Activated CD4-positive, CD25-positive, alpha-beta regulatory T cell treated with anti-CD3 and anti-CD28 coated beads, Interleukin-2, amount 50 U/mL, for 24 hours (primary cell): ENCODE results near the gene ZFP64.
"Not testable (repeated sequence)": the region's sequence is repeated elsewhere in the genome, so short reads cannot be mapped to it uniquely, and the experiment has no call there.

ENCODE experiments used
- ATAC-seq, 2 donors: fragments of 150-1000 bp; cut with Tn5 transposase; one replicate each; pipeline ENCODE4 v1.10.0; 2021; ENCODE audit warnings: mild to moderate bottlenecking in 1 of 2, moderate library complexity in 1 of 2

ZFP64 gene

DNA sequence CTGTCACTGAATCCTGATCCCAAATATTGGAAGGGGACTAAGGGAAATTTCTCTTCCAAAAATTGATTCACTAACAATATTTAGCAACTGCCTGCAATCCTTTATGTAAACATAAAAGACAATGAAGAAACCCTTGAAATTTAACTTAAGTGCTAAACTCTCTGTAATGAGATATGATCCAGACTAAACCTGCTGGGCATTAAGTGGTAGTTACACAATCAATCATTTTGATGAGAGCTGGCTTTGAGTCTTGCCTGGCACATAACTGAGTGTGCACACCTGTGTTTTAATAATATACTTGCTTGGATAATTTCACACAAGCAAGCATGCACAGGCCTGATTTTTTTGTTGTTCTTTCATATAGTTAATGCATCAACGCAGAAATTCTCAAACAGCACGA, 9.8 kb upstream of the ZFP64 start:
- ATAC-seq, result no peak

DNA sequence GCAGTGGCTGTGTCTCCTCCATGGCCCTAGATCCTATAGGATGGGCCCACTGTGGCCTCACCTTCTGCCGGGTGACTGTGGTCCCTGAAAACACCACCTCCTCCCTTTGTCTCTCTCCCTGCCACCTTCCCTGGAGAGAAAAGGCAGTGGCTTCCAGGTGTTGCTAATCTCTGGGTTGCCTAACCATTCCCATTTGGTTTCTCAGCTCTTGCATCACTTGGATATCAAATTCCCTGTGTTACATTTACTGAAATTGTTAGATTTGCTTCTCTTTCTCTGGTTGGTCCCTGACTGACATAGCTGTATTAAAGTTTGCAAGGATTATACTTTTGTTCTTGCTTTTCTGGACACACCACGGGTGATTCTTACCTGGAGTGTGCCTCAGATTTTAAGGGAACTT, 9.3 kb upstream of the ZFP64 start:
- no peak for ATAC-seq

DNA sequence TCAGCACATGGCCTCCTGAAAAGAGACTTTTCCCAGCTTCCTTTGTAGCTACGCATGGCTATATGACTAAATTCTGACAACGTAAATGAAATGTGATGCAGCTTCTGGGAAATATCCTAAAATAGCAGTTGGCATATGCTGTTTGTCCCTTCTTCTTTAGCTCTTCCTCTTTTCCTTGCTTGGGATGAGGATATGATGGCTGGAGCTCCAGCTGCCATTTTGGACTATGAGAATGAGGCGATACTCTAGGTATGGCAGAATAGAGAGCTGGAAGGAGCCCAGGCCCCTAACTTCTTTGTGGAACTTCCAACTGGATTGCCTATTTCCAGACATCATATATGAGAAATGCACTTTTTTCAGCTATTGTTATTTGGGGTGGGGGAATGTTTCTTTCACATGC, 5.3 kb upstream of the ZFP64 start:
- no peak for ATAC-seq

DNA sequence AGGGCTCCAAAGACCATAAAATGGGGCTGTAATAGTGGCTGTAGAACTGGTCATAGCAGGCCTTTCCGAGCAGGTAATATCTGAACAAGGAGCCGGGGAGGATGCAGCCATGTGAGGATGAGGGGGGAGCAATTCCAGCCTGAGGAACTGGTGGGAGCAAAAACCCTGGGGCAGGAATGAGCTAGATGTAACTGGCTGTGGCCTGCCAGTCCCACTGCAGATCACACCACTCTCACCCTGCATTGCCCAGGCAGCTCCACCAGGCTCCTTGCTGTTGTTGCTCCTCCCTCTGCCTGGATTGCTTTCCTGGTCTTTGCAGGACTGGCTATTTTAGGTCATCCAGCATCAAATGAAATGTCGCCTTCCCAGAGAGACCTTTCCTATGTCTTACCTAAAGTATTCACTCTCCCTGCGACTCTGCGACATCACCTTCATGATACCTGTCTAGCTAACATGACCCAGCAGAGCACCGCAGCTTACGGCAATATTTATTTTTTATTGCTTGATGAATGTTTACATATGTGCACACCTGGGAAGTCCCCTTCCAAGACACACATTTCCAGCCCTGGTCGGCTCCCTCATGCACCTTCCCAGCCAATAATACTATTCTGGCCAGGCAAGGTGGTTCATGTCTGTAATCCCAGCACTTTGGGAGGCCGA, 2.4 kb upstream of the ZFP64 start:
- no peak for ATAC-seq

DNA sequence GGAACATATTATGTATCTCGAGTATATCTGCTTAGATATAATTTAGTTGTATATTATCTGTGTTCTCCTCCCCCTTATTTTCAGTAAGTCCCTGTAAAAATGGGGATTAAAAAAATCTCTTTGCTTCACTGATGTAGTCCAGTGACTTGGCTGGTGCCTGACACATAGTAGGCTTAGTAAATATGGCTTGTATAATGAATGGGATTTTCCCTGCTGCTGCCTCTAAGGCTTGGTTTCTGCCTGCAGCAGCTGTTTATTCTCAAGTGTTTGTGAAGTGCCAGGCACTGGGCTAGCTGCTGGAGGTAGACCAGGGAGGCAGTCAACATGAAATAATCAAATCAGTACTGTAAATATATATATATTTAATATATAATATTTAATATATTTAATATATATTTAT, 1.6 kb upstream of the ZFP64 start:
- no peak for ATAC-seq

DNA sequence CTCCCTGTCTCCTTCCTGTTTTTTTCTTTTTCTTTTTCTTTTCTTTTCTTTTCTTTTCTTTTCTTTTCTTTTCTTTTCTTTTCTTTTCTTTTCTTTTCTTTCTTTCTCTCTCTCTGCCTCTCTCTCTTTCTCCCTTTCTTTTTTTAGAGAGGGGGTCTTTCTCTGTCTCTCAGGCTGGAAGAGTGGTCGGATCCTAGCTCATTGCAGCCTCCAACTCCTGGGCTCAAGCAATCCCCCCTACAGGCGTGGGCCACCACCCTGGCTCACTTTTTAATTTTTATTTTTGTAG, 1.1 kb upstream of the ZFP64 start:
- not testable (repeated sequence) for ATAC-seq

DNA sequence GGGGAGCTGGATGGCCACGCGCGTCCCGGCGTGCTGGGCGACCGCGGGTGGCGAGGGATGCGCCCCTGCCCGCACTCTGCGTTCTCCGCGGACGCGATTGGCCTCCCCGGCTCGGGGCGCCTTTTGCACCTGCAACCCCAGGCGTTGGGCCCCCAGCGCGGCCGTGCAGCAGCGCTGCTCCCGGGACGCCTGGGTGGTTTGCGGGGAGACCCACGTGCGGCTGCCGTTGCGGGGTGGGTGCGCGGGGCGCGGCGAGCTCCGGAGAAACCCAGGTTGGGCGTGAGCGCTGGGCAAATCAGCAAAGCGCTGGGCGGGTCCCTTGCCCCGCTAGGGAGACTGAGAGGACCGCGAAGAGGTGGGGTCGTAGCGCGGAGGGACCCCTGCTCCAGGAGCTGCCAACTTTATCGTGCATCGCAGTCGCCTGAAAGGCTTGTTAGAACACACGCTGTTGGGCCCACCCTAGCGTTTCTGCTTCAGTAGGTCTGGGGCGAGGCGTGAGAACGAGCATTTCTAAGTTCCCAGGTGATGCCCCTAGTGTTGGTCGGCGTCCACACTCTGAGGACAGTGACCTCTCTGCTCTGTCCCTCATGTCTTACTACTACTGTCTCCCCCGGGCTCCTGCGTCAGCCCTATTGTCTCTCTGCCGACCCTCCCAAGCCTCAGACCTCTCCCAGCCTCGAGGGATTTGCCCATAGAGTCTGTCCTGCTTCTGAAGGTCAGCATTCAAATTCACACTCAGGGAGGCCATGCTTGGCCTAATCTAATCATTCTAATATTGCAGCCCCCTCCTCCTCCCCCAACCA, 538 bp upstream of the ZFP64 start:
- ATAC-seq, result peak; percentile 39 to 48

DNA sequence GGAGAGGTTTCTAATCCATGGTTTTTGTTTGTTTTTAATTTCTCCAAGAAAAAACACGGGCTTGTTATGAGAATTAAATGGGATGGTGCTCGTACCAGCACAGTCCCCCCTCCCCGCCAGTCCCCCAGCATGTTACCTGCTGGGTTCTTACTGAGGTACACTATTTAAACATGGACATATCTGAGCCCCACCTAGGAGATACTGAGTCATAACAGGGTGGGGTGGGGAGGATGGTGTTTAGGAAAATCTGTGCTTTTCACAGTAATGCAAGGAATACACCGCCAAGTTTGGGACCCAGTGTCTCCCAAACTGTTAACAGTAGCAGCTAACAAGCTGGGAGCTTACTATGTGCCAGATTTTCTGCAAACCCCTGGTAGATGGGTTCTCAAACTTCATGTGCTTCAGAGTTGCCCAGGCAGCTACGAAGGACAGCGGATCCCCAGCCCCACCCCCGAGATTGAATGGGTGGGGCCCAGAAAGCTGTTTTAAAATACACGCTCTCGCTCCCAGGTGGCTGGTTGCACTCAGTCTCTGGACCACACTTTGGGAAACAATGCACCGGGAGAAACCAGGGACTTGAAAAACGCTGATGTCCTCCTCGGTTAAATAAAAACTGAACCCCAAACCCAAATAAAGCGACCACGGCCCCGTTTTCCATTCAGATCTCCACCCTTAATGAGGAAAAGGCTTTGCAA, 995 bp downstream of the ZFP64 start:
- no peak for ATAC-seq

DNA sequence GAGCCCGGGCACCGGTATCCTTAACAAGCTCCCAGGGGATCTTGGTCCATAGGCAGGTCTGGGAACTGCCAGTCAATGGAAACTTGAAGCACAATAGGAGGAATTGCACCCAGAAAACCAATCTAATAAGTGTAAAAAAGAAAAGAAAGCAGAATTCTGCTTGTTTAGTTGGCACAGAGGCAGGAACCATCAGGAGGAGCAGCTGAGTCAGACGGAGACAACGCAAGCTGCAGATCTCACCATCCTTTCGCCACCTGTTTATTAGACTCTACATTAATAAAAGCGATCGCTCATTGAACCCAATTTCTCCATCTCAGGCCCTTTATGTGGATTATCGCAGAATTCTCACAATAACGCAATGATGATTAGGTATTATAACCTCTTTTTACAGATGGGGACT, 9.8 kb downstream of the ZFP64 start:
- ATAC-seq, result no peak

DNA sequence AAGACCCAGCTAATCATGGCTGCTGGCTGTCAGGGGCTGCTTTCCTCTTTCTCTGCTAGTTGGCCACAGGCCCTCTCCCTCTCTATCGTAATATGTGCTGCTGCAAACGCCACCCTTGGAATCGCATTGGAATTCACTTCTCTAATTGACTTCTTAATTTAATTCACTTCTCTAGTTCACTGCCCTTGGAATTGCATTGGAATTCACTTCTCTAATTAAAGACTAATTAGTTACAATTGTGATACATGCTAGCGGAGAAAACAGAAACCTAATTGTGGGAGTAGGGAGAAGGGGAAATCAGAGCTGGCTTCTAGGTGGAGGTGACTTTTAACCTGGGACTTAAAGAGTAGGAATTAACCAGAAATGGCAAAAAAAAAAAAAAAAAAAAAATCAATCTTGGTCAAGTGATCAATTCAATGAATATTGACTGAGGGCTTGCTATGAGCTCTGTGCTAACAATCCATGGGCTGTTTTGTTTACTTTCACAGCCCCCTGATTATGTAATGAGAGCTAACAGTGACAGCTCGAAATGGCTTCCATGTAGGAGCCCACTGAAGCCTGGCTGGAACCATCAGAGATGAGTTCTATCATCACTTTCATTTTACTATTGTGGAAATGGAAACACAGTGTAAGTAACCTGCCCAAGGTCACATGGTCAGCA, 11.3 kb downstream of the ZFP64 start:
- ATAC-seq, result no peak

DNA sequence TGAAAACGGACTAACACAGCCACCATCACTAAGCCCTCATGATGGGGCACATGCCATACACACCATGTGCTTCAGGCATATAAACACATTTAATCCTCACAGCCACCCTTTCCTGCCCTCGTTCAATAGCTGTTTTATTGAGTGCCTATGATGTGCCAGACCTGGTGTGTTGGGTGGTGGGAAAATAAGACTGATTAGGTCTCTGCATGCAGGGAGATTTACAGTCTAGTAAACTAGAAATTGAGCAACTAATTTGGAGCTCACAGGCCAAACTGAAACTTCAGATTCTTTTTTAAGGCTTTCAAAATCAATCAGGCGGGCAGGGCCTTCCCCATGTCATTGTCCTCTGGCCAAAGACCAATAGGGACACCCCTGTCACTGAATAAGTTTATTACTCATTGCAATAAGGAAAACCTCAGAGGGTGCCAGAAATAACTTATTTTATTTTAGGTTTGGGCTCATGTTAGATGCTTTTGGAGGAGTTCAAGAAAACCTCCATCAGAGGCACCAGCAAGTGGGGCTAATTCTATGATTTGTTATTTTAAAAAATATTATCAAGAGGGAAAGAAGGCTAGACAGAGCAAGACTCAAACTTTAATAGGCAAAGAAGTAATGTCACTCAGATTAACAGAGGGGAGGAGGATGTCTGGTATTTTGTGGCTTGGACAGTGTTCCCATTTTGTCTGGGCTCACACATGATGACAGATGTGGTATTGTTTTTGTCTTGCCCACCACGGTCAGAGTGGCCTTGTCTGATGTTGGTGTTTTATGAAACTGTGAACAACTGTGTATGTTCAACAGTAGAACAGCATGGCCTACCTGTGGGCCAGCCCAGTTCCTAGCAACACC, 12.0 kb downstream of the ZFP64 start:
- ATAC-seq, result peak; percentile 51 to 79

DNA sequence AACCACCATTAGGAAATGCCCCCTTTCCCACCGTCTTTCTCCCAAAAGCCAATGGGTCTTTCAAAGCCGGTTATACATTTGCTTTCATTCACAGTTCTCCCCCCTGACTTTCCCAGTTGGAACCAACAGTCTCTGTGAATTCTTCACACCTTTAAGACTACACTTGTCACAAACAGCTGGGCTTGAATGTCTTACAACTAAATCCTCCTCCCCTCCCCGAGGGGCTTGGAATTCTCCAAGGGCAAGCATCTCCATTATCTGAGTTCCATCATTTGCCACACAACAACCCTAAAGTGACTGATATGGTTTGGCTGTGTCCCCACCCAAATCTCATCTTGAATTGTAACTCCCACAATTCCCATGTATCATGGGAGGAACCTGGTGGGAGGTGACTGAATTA, 12.9 kb downstream of the ZFP64 start:
- ATAC-seq, result no peak

DNA sequence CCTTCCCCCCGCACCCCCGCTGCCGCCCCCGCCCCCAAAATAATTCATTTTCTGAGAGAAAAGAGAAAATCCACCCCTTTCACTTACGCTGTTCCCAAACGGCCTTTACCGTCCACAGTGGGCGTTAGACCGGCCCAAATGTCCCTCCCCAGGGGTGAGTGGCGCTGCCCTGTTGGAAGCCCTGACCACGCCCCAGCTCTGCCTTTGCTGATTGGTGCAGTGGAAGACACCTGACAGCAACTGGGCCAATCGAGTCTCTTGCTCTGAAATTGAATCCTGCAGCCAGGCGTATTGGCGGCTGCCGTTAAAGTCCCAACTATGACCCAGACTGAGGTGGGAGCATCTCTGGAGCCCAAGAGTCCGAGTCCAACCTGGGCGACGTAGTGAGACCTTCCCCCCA, 15.7 kb downstream of the ZFP64 start:
- no peak for ATAC-seq

DNA sequence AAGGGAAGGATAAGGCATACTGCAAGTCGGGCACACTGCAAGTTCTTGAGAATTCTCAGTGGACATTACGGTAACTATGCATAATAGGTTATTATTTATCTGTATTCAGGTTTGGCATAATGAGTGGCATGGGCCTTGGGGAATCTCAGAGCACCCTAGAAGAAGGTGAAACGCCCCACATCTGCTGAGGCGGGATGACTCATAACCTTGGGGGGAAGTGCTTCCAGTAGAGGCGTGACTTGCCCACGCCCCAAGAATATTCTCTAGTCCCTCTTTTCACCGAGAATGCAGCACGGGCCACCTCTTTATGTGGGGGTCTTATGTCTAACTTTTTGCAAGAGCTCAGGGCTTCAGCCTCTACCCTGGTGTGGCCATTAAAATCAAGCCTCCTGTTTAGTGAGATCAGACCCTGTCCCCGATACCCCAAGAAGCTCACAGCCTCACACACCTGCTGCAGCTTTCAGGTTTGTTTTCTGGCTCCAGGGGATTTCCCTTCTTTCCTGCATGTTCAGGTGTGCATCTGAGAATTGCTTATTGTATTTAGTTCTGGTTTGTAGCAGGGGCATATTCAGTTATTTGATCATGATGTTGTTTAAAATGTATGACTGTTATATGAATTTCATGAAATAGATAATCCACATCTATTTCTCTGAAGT, 19.1 kb downstream of the ZFP64 start:
- ATAC-seq, result no peak

DNA sequence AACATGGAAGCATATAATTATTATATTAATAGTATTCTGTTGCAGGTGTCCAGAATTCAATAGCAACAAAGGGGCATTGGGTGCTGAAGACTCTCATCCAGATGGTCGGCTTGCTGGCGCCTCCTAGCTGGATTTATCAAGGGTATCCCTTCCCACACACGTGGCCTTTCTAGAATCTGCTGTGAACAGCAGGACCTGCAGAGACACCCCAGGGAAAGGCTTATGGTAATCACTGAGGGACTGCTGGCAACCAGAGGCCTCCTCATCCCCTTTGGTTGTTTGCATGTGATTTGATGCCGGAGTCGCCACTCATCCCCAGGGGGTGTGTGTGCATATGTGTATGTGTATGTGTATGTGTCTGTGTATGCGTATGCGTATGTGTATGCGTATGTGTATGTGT, 20.6 kb downstream of the ZFP64 start:
- ATAC-seq, result no peak

DNA sequence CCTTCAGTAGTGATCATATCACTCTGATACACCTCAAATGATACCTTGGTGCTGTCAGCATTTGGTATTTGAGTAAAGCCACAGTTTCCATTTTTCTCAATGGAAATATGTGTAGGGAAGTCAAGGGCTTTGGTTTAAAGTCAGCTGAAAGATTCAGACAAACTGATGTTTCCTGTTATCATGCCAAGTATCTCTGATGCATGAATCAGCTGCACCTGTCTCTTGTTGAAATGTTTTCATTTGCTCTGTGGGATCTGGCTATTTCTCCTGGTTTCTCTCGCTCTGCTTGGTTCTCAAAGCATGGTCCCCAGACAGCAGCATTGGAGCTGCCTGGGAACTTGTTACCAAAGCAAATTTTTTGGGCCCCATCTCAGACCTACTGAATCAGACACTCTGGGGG, 23.5 kb downstream of the ZFP64 start:
- no peak for ATAC-seq

DNA sequence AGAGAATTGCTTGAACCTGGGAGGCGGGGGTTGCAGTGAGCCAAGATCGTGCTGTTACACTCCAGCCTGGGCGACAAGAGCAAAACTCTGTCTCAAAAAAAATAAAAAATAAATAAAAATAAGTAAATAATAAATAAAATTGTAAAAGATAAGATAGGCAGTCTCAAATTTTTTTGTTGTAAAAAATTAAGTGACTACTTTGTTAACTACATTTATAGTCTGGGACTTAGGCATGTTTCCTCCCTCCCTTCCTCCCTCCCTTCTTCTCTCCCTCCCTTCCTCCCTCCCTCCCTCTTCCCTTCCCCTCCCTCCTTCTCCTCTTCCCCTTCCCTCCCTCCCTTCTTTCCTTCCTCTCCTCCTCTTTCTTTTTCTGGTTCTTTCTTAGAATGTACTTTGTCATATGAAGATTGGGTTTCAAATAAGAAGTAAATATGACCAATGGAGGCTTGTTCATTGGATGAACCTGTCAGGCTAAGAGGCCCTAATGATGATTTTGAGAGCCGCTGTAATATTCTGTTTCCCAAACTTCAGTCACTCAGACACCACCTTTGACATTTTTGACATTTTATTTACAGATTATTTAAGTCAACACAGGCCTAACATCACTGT, 24.2 kb downstream of the ZFP64 start:
- ATAC-seq, result no peak

DNA sequence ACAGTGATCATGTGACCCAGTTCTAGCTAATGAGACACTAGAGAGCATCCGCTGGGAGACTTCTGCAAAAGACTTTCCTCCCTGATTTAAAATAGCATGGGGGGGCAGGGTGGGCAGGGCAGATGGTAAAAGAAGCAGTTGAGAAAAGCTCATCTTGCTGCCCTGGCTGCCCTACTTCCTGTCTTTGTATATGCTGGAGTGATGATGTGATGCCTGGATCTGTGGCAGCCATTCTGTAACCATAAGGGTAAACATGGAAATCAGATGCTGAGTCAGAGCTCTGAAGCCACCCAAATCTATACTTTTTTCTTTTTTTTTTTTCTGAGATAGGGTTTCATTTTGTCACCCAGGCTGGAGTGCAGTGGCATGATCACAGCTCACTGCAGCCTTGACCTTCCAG, 25.4 kb downstream of the ZFP64 start:
- ATAC-seq, result no peak

DNA sequence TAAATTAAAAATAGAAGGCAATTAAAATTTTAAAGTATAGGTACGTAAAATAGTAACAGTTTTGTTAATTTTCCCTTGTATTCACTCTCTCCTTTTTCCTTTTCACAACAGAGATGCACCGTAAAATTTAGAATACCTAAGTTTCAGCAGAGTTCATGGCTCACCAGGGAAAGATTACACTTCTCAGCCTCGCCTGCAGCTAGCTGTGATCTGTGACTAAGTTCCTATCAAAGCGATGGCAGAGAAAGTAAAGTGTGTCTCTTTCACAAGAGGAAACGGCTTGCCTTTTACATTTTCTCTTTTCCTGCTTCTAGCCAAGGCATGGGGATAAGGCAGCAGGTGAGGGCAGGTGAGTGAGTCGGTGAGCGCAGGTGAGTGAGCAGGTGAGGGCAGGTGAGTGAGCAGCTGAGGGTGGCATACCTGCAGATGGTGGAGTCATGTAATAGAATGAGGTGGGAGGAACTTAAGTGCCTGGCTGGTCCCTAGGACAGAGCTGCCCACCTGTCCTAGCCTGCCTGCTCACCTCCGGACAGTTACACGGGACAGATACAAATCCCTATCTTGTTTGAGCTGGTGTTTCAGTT, 30.9 kb downstream of the ZFP64 start:
- ATAC-seq, result no peak

DNA sequence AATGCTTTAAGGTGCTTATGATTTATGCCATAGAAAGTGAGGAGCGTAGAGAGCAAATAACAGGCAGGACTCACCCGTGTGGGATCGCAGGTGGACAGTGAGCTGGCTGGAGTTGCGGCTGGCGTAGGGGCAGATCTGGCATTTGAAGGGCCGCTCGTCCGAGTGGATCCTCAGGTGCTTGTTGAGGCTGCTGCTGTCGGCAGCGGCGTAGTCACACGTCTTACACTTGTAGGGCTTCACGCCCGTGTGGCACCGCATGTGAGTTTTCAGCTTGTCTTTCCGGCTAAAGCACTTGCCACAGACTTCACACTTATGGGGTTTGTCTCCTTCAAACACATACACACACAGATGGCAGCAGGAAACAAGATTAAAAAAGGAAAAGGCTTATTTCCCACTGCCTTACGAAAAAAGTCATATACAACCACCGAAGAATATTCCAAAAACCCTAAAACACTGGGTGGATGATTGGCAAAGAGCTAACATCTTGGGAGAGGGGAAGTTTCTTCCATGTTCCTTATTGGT, 31.5 kb downstream of the ZFP64 start:
- ATAC-seq, result no peak

DNA sequence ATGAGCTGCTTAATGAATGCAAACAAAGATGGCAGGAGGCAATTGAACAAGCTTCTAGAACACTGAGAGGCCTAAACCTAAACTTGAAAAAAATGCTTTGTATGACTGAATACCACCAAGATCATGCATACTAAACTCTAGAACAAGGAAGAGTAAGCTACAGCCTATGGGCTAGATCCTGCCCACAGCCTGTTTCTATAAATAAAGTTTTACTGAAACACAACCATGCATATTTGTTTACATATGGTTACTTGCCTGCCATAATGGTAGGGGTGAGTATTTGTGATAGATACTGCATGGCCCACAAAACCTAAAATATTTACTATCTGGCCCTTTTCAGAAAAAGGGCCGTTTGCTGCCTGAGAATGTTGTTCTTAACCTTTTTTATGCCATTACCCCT, 37.0 kb downstream of the ZFP64 start:
- ATAC-seq, result no peak
